Kidney capillary endothelial cell (primary cell): ENCODE measurements around the gene MTA1.
A peak's percentile ranks its signal among the peaks of the same experiment; 100 is the strongest.

Experiments used
- DNase-seq: peaks from one replicate; pipeline ENCODE4 v3.0.0-alpha.2; 2018; ENCODE audit warnings: low spot score

Gene MTA1

GRCh38 chr14:105410642-105411016 is 9.0 kb upstream of the MTA1 start:
- no peak for DNase-seq

GRCh38 chr14:105411017-105411941 is 8.3 kb upstream of the MTA1 start:
- no peak for DNase-seq

- DNase-seq, result no peak
Measured at GRCh38 chr14:105411985-105412770, 7.4 kb upstream of the MTA1 start.

- no peak for DNase-seq
Measured at GRCh38 chr14:105412771-105413543, 6.7 kb upstream of the MTA1 start.

- no peak for DNase-seq
Measured at GRCh38 chr14:105413544-105413886, 6.1 kb upstream of the MTA1 start.

- DNase-seq, result peak; percentile 65
Measured at GRCh38 chr14:105414456-105415371, 4.9 kb upstream of the MTA1 start.

GRCh38 chr14:105415481-105416428 is 3.9 kb upstream of the MTA1 start:
- no peak for DNase-seq

GRCh38 chr14:105416671-105417070 is 3.0 kb upstream of the MTA1 start:
- no peak for DNase-seq

GRCh38 chr14:105417690-105418121 is 1.9 kb upstream of the MTA1 start:
- no peak for DNase-seq

- no peak for DNase-seq
Measured at GRCh38 chr14:105418269-105419194, 1.1 kb upstream of the MTA1 start.

- no peak for DNase-seq
Measured at GRCh38 chr14:105420101-105420973, 710 bp downstream of the MTA1 start.

GRCh38 chr14:105420974-105421674 is 1.5 kb downstream of the MTA1 start:
- no peak for DNase-seq

GRCh38 chr14:105421723-105422615 is 2.3 kb downstream of the MTA1 start:
- DNase-seq, result no peak

GRCh38 chr14:105422695-105423487 is 3.3 kb downstream of the MTA1 start:
- no peak for DNase-seq

GRCh38 chr14:105423488-105424195 is 4.0 kb downstream of the MTA1 start:
- no peak for DNase-seq
